Activated CD8-positive, alpha-beta memory T cell treated with anti-CD3 and anti-CD28 coated beads, Interleukin-2, amount 50 U/mL, for 4 hours (primary cell): ENCODE measurements around the gene CDC42SE2.

Source experiments
- DNase-seq: peaks from one replicate; pipeline ENCODE4 v3.0.0-alpha.2; 2020

CDC42SE2 gene

GRCh38 chr5:131263648-131264450 lies at the start of gene CDC42SE2:
Gene CDC42SE2 (plus strand): TSS chr5:131264053. CDS start chr5:131359494, 95,441 bp downstream.
- peak; percentile 86 for DNase-seq

- DNase-seq, result no peak
These were observed 49.1 kb upstream of the CDC42SE2 start for GRCh38 chr5:131214609-131215227.

- DNase-seq, result no peak
These were observed 46.1 kb upstream of the CDC42SE2 start for GRCh38 chr5:131217791-131218190.

GRCh38 chr5:131218392-131218791 lies 45.5 kb upstream of the CDC42SE2 start:
- no peak for DNase-seq

GRCh38 chr5:131220566-131220965 lies 43.3 kb upstream of the CDC42SE2 start:
- DNase-seq, result no peak

GRCh38 chr5:131221008-131221703 lies 42.7 kb upstream of the CDC42SE2 start:
- DNase-seq, result no peak

- no peak for DNase-seq
These were observed 42.0 kb upstream of the CDC42SE2 start for GRCh38 chr5:131221888-131222287.

- DNase-seq, result no peak
These were observed 41.1 kb upstream of the CDC42SE2 start for GRCh38 chr5:131222731-131223130.

GRCh38 chr5:131223751-131224386 lies 40.0 kb upstream of the CDC42SE2 start:
- no peak for DNase-seq

GRCh38 chr5:131224387-131225201 lies 39.3 kb upstream of the CDC42SE2 start:
- no peak for DNase-seq

GRCh38 chr5:131225282-131225974 lies 38.4 kb upstream of the CDC42SE2 start:
- no peak for DNase-seq

- DNase-seq, result no peak
These were observed 37.0 kb upstream of the CDC42SE2 start for GRCh38 chr5:131226899-131227298.

- no peak for DNase-seq
These were observed 35.2 kb upstream of the CDC42SE2 start for GRCh38 chr5:131228646-131229045.

GRCh38 chr5:131229623-131230022 lies 34.2 kb upstream of the CDC42SE2 start:
- DNase-seq, result no peak

- no peak for DNase-seq
These were observed 33.4 kb upstream of the CDC42SE2 start for GRCh38 chr5:131230406-131230805.

- no peak for DNase-seq
These were observed 24.2 kb upstream of the CDC42SE2 start for GRCh38 chr5:131239686-131240085.

- DNase-seq, result no peak
These were observed 21.1 kb upstream of the CDC42SE2 start for GRCh38 chr5:131242728-131243255.

- no peak for DNase-seq
These were observed 18.5 kb upstream of the CDC42SE2 start for GRCh38 chr5:131245312-131245711.

- DNase-seq, result no peak
These were observed 17.9 kb upstream of the CDC42SE2 start for GRCh38 chr5:131245948-131246347.

GRCh38 chr5:131246504-131246903 lies 17.3 kb upstream of the CDC42SE2 start:
- no peak for DNase-seq

- DNase-seq, result no peak
These were observed 12.9 kb upstream of the CDC42SE2 start for GRCh38 chr5:131250751-131251475.
